Measurements from ENCODE around the gene CLMN. TPM values are rescaled to one million over a fixed set of nuclear protein-coding genes. Genes with fewer than 3 reads are reported as not detected.

Gene CLMN
- total and polyA plus RNA-seq, 2 experiments from 2014 or later = 3.2 to 5.7 TPM

GRCh38 chr14:95190346-95190840, 129.3 kb downstream of the CLMN start:
- no peak overlapping the region for H3K27ac Mint-ChIP-seq
- H3K4me3 ChIP-seq = no peak overlapping the region
- ATAC-seq (no peak; the same call in 2 of the 3 replicates), DNase-seq (ENCODE audit: low spot score) (no peak)
- H3F3A ChIP-seq (replicated peaks; ENCODE audit: low read depth) = no peaks in the 10 kb centered on the region
- H3K4me2 ChIP-seq = no peak overlapping the region
- H3K4me1 ChIP-seq (ENCODE audit: insufficient read depth) = no peaks in the 10 kb centered on the region
- no peak overlapping the region for H3K4me3 Mint-ChIP-seq
- peaks cover 3% of the 10 kb centered on the region for H3K27me3 Mint-ChIP-seq (ENCODE audit: insufficient read depth, low read depth, poor library complexity)
- peaks cover 4% of the 10 kb centered on the region; the same call in 2 of the 3 replicates for H3K36me3 Mint-ChIP-seq (ENCODE audit: low read depth)
- H3K36me3 ChIP-seq (ENCODE audit: insufficient read depth) = peaks cover 4% of the 10 kb centered on the region; the same call in 1 of the 2 replicates
- no peaks in the 10 kb centered on the region for H3K27me3 ChIP-seq (ENCODE audit: insufficient read depth)
- H2AFZ ChIP-seq = no peak overlapping the region
- peaks cover 16% of the 10 kb centered on the region; the same call in 2 of the 3 replicates for H3K9me3 Mint-ChIP-seq
- no peaks in the 10 kb centered on the region; the same call in 1 of the 2 replicates for H3K9me2 ChIP-seq (ENCODE audit: insufficient read depth)
- TF ChIP-seq EZH2 (IDR thresholded peaks at IDR 0.05; ENCODE audit: low read depth, unreplicated experiment) (no peak), REST (IDR thresholded peaks at IDR 0.05; ENCODE audit: unreplicated experiment) (no peak), NANOG (IDR thresholded peaks at IDR 0.05; ENCODE audit: borderline replicate concordance) (no peak), EZH2phosphoT487 (IDR thresholded peaks at IDR 0.05; ENCODE audit: unreplicated experiment) (no peak), STAT1 (IDR thresholded peaks at IDR 0.05; ENCODE audit: unreplicated experiment) (no peak), CTCF (conservative IDR thresholded peaks at IDR 0.05; ENCODE audit: low read depth in 2 of 2) (no peak), CREB1 (CRISPR knock-in tag; IDR thresholded peaks at IDR 0.05; ENCODE audit: low read depth) (no peak), JUNB (IDR thresholded peaks at IDR 0.05; ENCODE audit: unreplicated experiment) (no peak), ZNF462 (CRISPR knock-in tag; IDR thresholded peaks at IDR 0.05) (no peak), ETS1 (IDR thresholded peaks at IDR 0.05) (no peak), ZNF114 (CRISPR knock-in tag; IDR thresholded peaks at IDR 0.05) (no peak), POLR2AphosphoS5 (IDR thresholded peaks at IDR 0.05; ENCODE audit: low read depth) (no peak), ZNF331 (CRISPR knock-in tag; IDR thresholded peaks at IDR 0.05; ENCODE audit: low read depth) (no peak)
- no peaks in the 10 kb centered on the region for H3K79me2 ChIP-seq (replicated peaks; ENCODE audit: insufficient read depth)
- H3K27ac ChIP-seq (ENCODE audit: low read depth) = no peak overlapping the region
- peaks cover 7% of the 10 kb centered on the region; the same call in 2 of the 3 replicates for H3K4me1 Mint-ChIP-seq
- H4K20me1 ChIP-seq (replicated peaks; ENCODE audit: insufficient read depth) = no peaks in the 10 kb centered on the region
